IPS-18a (cell line): ENCODE measurements around the gene PSMG4.
"Not testable (repeated sequence)": the region's sequence is repeated elsewhere in the genome, so short reads cannot be mapped to it uniquely, and the experiment has no call there.

Source experiments
- H3K27ac ChIP-seq: one replicate; pipeline ENCODE4 v1.5.1; 2013; ENCODE audit warnings: low read length
- H3K27me3 ChIP-seq: one replicate; pipeline ENCODE4 v1.6.1; 2013; ENCODE audit warnings: mild to moderate bottlenecking, low read length; ENCODE audit not compliant: control insufficient read depth, insufficient read depth
- H3K36me3 ChIP-seq: one replicate; pipeline ENCODE4 v1.6.1; 2013; ENCODE audit warnings: low read depth, low read length; ENCODE audit not compliant: control insufficient read depth
- H3K4me1 ChIP-seq: one replicate; pipeline ENCODE4 v1.6.1; 2013; ENCODE audit warnings: low read depth, low read length; ENCODE audit not compliant: control insufficient read depth
- H3K4me3 ChIP-seq: one replicate; pipeline ENCODE4 v1.5.1; 2013; ENCODE audit warnings: low read length
- H3K9ac ChIP-seq: one replicate; pipeline ENCODE4 v1.6.1; 2013; ENCODE audit warnings: mild to moderate bottlenecking, low read length, moderate library complexity
- H3K9me3 ChIP-seq: one replicate; pipeline ENCODE4 v1.6.1; 2013; ENCODE audit warnings: low read depth, low read length; ENCODE audit not compliant: control insufficient read depth

The PSMG4 gene

GRCh38 chr6:3242768-3243167 is 16.0 kb upstream of the PSMG4 start:
- peaks cover 6% of the 10 kb centered on the region for H3K4me1 ChIP-seq
- H3K4me3 ChIP-seq, result no peak overlapping the region
- H3K27ac ChIP-seq, result no peak overlapping the region
- H3K9ac ChIP-seq, result no peak overlapping the region
- H3K36me3 ChIP-seq, result no peaks in the 10 kb centered on the region
- H3K9me3 ChIP-seq, result no peaks in the 10 kb centered on the region
- no peaks in the 10 kb centered on the region for H3K27me3 ChIP-seq

- Histone ChIP-seq H3K4me1 (peaks cover 9% of the 10 kb centered on the region), H3K27ac (no peak overlapping the region), H3K36me3 (no peaks in the 10 kb centered on the region), H3K9ac (no peak overlapping the region), H3K27me3 (no peaks in the 10 kb centered on the region), H3K4me3 (no peak overlapping the region), H3K9me3 (no peaks in the 10 kb centered on the region)
Measured at GRCh38 chr6:3244003-3244831, 14.5 kb upstream of the PSMG4 start.

GRCh38 chr6:3244832-3245161 is 13.9 kb upstream of the PSMG4 start:
- not testable (repeated sequence) for H3K27ac ChIP-seq, H3K27me3 ChIP-seq, H3K4me1 ChIP-seq, H3K9me3 ChIP-seq, H3K4me3 ChIP-seq, H3K36me3 ChIP-seq, H3K9ac ChIP-seq

- Histone ChIP-seq H3K4me3 (no peak overlapping the region), H3K4me1 (peaks cover 9% of the 10 kb centered on the region), H3K9me3 (no peaks in the 10 kb centered on the region), H3K36me3 (no peaks in the 10 kb centered on the region), H3K9ac (no peak overlapping the region), H3K27ac (no peak overlapping the region), H3K27me3 (no peaks in the 10 kb centered on the region)
Measured at GRCh38 chr6:3245216-3245615, 13.5 kb upstream of the PSMG4 start.

GRCh38 chr6:3247255-3248146 is 11.2 kb upstream of the PSMG4 start:
- Histone ChIP-seq H3K27me3 (no peaks in the 10 kb centered on the region), H3K36me3 (no peaks in the 10 kb centered on the region), H3K9me3 (no peaks in the 10 kb centered on the region), H3K27ac (no peak overlapping the region), H3K4me1 (peaks cover 16% of the 10 kb centered on the region), H3K9ac (no peak overlapping the region), H3K4me3 (no peak overlapping the region)

- H3K27me3 ChIP-seq, result no peaks in the 10 kb centered on the region
- no peaks in the 10 kb centered on the region for H3K9me3 ChIP-seq
- H3K4me1 ChIP-seq, result peaks cover 16% of the 10 kb centered on the region
- no peak overlapping the region for H3K9ac ChIP-seq
- no peak overlapping the region for H3K27ac ChIP-seq
- no peak overlapping the region for H3K4me3 ChIP-seq
- H3K36me3 ChIP-seq, result no peaks in the 10 kb centered on the region
Measured at GRCh38 chr6:3249821-3250220, 8.9 kb upstream of the PSMG4 start.

- Histone ChIP-seq H3K36me3 (no peaks in the 10 kb centered on the region), H3K4me3 (no peak overlapping the region), H3K27ac (no peak overlapping the region), H3K27me3 (no peaks in the 10 kb centered on the region), H3K9ac (no peak overlapping the region), H3K9me3 (no peaks in the 10 kb centered on the region), H3K4me1 (peaks cover 16% of the 10 kb centered on the region)
Measured at GRCh38 chr6:3250231-3250675, 8.5 kb upstream of the PSMG4 start.

GRCh38 chr6:3251462-3252314 is 7.1 kb upstream of the PSMG4 start:
- no peaks in the 10 kb centered on the region for H3K36me3 ChIP-seq
- H3K9me3 ChIP-seq, result no peaks in the 10 kb centered on the region
- H3K27ac ChIP-seq, result no peak overlapping the region
- no peak overlapping the region for H3K4me3 ChIP-seq
- H3K27me3 ChIP-seq, result no peaks in the 10 kb centered on the region
- no peak overlapping the region for H3K9ac ChIP-seq
- H3K4me1 ChIP-seq, result peaks cover 16% of the 10 kb centered on the region

- Histone ChIP-seq H3K27me3 (no peaks in the 10 kb centered on the region), H3K36me3 (no peaks in the 10 kb centered on the region), H3K4me1 (peaks cover 14% of the 10 kb centered on the region), H3K9ac (no peak overlapping the region), H3K4me3 (no peak overlapping the region), H3K9me3 (no peaks in the 10 kb centered on the region), H3K27ac (no peak overlapping the region)
Measured at GRCh38 chr6:3252369-3252768, 6.4 kb upstream of the PSMG4 start.

GRCh38 chr6:3252861-3253596 is 5.7 kb upstream of the PSMG4 start:
- peaks cover 8% of the 10 kb centered on the region for H3K4me1 ChIP-seq
- H3K9me3 ChIP-seq, result no peaks in the 10 kb centered on the region
- H3K9ac ChIP-seq, result no peak overlapping the region
- H3K27me3 ChIP-seq, result no peaks in the 10 kb centered on the region
- no peak overlapping the region for H3K27ac ChIP-seq
- no peaks in the 10 kb centered on the region for H3K36me3 ChIP-seq
- no peak overlapping the region for H3K4me3 ChIP-seq

- Histone ChIP-seq H3K9me3 (no peaks in the 10 kb centered on the region), H3K4me3 (no peak overlapping the region), H3K4me1 (peaks cover 11% of the 10 kb centered on the region), H3K27me3 (no peaks in the 10 kb centered on the region), H3K36me3 (no peaks in the 10 kb centered on the region), H3K27ac (no peak overlapping the region), H3K9ac (no peak overlapping the region)
Measured at GRCh38 chr6:3253597-3253961, 5.2 kb upstream of the PSMG4 start.
